ENCODE results near the gene TMPRSS13.
"Not testable (repeated sequence)": the region's sequence is repeated elsewhere in the genome, so short reads cannot be mapped to it uniquely, and the experiment has no call there.

The TMPRSS13 gene

GRCh38 chr11:117950301-117950700, 21.1 kb upstream of the TMPRSS13 start:
- peak; percentile 76 for DNase-seq

DNA sequence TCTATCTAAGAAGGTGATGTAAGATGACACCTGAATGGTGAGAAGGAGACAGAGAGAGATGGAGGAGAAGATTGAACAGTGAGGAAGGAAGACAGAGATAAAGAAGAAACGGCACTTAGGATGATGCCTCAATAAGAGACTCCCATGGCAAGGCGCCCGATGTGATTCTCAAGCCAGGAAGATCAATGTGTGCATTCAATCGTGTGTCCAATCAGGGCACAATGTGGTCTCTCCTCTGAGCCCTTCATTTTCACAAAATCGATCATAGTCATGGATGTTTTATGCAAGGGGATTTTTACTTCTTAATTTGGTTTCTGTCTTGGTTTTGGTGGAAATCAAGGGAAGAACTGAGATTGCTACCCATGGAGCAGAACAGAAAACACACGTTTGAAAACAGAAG, 19.9 kb upstream of the TMPRSS13 start:
- DNase-seq, result no peak

DNA sequence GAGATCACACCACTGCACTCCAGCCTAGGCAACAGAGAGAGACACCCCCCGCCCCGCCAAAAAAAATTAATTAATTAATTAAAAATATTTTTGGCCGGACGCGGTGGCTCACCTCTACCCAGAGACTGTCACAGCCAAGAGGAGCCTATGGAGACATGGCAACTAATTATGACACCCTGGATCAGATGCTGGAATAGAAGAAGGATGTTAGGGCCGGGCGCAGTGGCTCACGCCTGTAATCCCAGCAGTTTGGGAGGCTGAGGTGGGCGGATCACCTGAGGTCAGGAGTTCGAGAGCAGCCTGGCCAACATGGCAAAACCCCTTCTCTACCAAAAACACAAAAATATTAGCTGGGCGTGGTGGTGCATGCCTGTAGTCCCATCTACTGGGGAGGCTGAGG, 19.3 kb upstream of the TMPRSS13 start:
- DNase-seq, result not testable (repeated sequence)

GRCh38 chr11:117947751-117948150, 18.5 kb upstream of the TMPRSS13 start:
- DNase-seq, result not testable (repeated sequence)

DNA sequence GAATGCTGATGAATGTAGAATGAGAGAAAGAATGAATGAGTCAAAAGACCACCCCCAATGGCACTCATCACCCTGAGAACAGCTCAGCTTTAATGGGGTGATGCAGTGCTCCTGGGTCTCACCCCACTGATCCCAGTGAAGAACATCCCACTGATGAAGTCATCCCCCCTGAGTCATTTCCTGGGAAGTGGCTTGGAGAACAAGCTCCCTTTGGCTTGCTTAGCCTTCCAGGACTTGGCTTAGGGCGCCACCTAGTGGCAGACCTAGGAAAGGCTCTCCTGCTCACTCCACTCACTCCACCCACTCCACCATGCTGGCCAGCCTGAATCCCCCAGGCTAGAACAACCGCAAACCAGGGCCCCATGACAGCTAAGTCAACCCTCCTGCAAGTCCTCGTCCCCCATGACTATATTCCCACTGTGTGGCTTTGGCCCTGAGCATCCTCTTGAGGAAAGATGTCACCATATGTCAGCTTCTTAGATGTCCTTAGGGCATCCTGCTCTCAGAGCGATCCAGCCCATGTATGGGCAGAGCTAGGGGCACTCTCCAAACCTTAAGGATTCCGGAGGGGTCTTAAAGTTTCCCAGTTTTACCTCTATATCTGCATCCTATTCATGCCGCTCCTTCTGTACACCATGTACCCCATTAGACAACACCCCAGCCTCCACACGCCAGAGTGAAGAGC, 17.8 kb upstream of the TMPRSS13 start:
- DNase-seq, result peak; percentile 91

GRCh38 chr11:117946156-117946841, 17.1 kb upstream of the TMPRSS13 start:
- no peak for DNase-seq

GRCh38 chr11:117945047-117945810, 16.0 kb upstream of the TMPRSS13 start:
- DNase-seq, result no peak

- no peak for DNase-seq
Observed at GRCh38 chr11:117944554-117944953, 15.4 kb upstream of the TMPRSS13 start.

DNA sequence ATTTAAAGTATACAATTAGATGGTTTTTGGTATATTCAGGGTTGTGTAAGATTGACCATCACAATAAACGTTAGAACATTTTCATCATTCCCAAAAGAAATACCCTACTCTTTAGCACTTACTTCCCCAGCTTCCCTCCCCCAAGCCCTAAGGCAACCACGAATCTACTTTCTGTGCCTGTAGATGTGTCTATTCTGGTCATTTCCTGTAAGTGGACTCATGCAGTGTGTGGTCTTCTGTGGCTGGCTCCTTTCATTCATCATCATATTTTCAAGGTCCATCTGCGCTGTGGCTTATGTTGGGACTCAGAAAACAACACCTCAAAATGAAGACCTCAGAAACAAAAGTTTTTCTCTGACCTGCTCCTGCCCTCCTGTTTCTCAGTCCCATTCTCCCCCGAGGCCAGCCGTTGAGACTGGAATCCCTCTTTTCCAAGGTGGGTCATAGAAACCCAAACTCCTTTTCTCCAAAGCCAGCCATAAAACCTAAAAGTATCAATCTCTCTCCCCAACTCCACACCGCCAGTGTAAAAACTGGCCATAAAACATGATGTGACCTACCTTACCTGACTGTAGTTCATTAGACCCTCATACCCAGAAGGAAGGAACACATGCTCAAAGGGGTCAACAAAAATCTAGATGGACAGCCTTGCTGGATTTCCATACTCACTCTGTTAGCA, 12.9 kb upstream of the TMPRSS13 start:
- no peak for DNase-seq

GRCh38 chr11:117941163-117941707, 12.0 kb upstream of the TMPRSS13 start:
- no peak for DNase-seq

DNA sequence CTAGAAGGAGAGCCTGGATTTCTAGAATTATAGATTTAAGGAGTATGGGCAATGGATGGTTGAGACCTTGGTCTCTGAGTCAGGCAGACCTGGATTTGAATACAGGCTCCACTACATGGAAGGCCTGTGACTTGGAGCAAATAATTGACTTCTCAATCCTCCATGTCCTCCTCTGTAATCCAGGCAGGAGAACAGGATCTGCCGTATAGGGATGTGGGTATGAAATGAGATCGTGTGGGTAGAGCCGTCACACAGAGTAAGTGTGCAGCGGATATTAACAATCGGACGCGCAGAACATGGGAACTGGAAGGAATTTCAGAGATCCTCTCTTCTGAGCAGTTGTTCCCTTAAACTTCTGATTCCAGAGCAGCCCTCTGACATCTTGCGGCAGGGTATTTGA, 11.5 kb upstream of the TMPRSS13 start:
- DNase-seq, result no peak

GRCh38 chr11:117936973-117937372, 7.8 kb upstream of the TMPRSS13 start:
- no peak for DNase-seq

DNA sequence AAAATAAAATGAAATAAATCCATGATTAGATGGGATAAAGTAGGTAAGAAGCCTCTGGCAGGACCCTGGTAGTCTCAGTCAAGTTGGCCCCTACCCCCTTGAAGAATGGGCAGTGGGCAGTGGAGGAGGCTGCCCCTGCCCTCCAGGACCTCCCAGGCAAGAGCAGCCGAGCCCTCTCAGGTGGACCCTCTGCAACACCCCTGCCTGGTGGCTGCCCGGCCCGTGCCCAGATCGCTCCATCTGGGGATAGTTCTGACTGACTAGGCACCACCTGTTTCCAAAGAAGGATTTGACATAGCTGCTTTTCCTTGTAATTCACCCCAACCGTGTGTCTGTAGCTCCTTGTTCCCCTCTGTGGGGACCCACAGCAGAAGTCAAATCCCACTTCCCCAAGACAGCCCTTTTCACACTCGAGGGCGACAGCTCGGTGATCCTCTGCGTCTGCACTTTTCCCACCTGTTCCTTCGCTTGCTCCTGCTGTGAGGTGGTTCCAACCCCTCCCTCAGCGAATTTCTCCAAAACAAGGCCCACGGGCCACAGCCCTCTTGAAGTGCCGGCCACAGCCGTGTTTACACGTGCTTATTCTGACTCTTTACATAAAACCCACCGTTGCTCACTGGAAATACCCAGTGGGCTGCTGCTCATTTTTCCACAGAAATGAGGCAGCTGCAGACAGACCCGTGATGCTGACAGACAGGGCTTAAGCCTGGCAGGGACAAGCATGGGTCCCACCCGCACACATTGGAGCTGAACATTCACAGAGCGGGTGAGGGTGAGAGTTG, 5.5 kb upstream of the TMPRSS13 start:
- DNase-seq, result no peak

DNA sequence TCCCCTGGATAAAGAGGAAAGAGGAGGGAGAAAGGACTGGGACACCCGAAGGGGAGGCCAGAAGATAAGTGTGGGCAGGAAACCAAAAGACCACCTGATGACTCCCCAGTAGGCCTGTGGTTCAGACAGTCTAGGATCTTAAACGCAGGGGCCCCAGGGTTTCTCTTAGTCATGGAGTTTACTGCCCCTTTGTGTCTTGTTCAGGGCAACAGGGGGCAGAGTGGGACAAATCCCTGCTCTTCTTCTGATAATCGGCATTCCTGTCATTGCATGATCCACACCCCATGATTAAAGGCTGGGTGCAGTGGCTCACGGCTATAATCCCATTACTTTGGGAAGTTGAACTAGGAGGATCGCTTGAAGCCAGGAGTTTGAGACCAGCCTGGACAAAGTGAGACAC, 4.7 kb upstream of the TMPRSS13 start:
- DNase-seq, result no peak

- no peak for DNase-seq
Observed at GRCh38 chr11:117933475-117933874, 4.3 kb upstream of the TMPRSS13 start.

DNA sequence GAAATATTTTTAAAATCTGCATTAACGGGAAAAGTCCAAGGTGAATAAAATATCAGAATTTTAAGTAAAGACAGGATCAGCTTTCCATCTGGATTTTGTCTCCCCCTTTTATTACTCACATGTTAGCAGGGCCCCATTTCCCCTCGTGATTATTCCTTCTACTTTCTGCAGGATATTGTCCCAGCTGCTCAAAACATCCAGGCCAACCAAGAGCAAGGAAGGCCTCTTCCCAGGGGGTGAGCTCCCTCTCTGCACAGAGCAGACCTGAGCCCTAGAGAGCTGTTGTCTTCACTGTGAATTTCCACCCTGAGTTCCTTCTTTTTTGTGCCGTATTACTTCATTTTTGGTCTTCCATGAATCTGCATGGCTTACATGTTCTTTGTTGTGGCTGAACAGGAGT, 3.7 kb upstream of the TMPRSS13 start:
- DNase-seq, result no peak

GRCh38 chr11:117932426-117932825, 3.2 kb upstream of the TMPRSS13 start:
- no peak for DNase-seq

DNA sequence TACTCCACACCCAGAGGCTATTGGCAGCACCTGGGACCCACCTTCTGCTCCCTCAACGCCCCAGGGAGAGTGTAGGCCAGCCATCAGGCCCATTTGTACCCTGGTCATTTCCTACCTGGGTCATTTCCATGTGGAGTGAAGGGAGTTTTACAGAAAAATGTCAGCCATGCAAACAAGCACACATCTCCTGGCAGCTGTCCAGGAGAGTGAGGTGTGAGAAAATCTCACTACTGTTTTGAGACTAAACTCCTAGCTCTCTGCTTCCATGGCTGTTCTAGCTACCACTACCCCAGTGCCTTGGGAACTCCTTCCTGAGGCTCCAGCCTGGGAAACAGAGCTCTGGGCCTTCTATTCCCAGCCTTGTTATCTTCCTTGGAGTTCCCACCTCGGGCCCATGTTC, 2.8 kb upstream of the TMPRSS13 start:
- peak; percentile 60 for DNase-seq

- DNase-seq, result no peak
Observed at GRCh38 chr11:117931331-117931950, 2.2 kb upstream of the TMPRSS13 start.

- DNase-seq, result peak; percentile 40
Observed at GRCh38 chr11:117930668-117931330, 1.6 kb upstream of the TMPRSS13 start.

- DNase-seq, result no peak
Observed at GRCh38 chr11:117929916-117930570, 841 bp upstream of the TMPRSS13 start.

Data from activated CD4-positive, alpha-beta T cell treated with anti-CD3 and anti-CD28 coated beads, Interleukin-2, Interleukin-6, amounts not matched to agents 100 ng/mL and 50 ng/mL, durations not matched to agents 16 hours and 8 hours (primary cell).